ENCODE measurements around the gene PALMD.

The PALMD gene

GRCh38 chr1:99657213-99658030, 11.5 kb downstream of the PALMD start:
- no peak overlapping the region for H3K4me3 ChIP-seq (ENCODE audit: insufficient read depth, low read depth, low read length, poor library complexity, severe bottlenecking)
- no peaks in the 10 kb centered on the region for H3K9me3 ChIP-seq (ENCODE audit: control insufficient read depth, low read length)
- DNase-seq = no peak
- peaks cover 3% of the 10 kb centered on the region for H3K27me3 ChIP-seq (replicated peaks; ENCODE audit: control insufficient read depth, insufficient read depth, low read length, poor library complexity, severe bottlenecking)
- no peak overlapping the region for H3K27ac ChIP-seq (ENCODE audit: insufficient read depth, low read length, poor library complexity, severe bottlenecking)
- no peaks in the 10 kb centered on the region for H3K4me1 ChIP-seq (ENCODE audit: control insufficient read depth, insufficient read depth, low read length, poor library complexity, severe bottlenecking)
- H3K36me3 ChIP-seq (ENCODE audit: control insufficient read depth, insufficient read depth, low read length) = no peaks in the 10 kb centered on the region

GRCh38 chr1:99658031-99658290, 12.0 kb downstream of the PALMD start:
- Histone ChIP-seq H3K27me3 (replicated peaks; ENCODE audit: control insufficient read depth, insufficient read depth, low read length, poor library complexity, severe bottlenecking) (peaks cover 3% of the 10 kb centered on the region), H3K27ac (ENCODE audit: insufficient read depth, low read length, poor library complexity, severe bottlenecking) (no peak overlapping the region)

GRCh38 chr1:99659755-99660210, 13.9 kb downstream of the PALMD start:
- Histone ChIP-seq H3K9me3 (ENCODE audit: control insufficient read depth, low read length) (no peaks in the 10 kb centered on the region), H3K36me3 (ENCODE audit: control insufficient read depth, insufficient read depth, low read length) (no peaks in the 10 kb centered on the region), H3K4me3 (ENCODE audit: insufficient read depth, low read depth, low read length, poor library complexity, severe bottlenecking) (no peak overlapping the region), H3K27ac (ENCODE audit: insufficient read depth, low read length, poor library complexity, severe bottlenecking) (no peak overlapping the region), H3K27me3 (replicated peaks; ENCODE audit: control insufficient read depth, insufficient read depth, low read length, poor library complexity, severe bottlenecking) (peaks cover 3% of the 10 kb centered on the region), H3K4me1 (ENCODE audit: control insufficient read depth, insufficient read depth, low read length, poor library complexity, severe bottlenecking) (no peaks in the 10 kb centered on the region)
- no peak for DNase-seq

More at GRCh38 chr1:99658031-99658290, 12.0 kb downstream of the PALMD start:
- DNase-seq = no peak
- Histone ChIP-seq H3K9me3 (ENCODE audit: control insufficient read depth, low read length) (no peaks in the 10 kb centered on the region), H3K4me1 (ENCODE audit: control insufficient read depth, insufficient read depth, low read length, poor library complexity, severe bottlenecking) (no peaks in the 10 kb centered on the region), H3K4me3 (ENCODE audit: insufficient read depth, low read depth, low read length, poor library complexity, severe bottlenecking) (no peak overlapping the region), H3K36me3 (ENCODE audit: control insufficient read depth, insufficient read depth, low read length) (no peaks in the 10 kb centered on the region)

GRCh38 chr1:99660496-99660895, 14.6 kb downstream of the PALMD start:
- H3K27ac ChIP-seq (ENCODE audit: insufficient read depth, low read length, poor library complexity, severe bottlenecking) = no peak overlapping the region
- H3K27me3 ChIP-seq (replicated peaks; ENCODE audit: control insufficient read depth, insufficient read depth, low read length, poor library complexity, severe bottlenecking) = peaks cover 3% of the 10 kb centered on the region
- H3K9me3 ChIP-seq (ENCODE audit: control insufficient read depth, low read length) = no peaks in the 10 kb centered on the region
- H3K4me1 ChIP-seq (ENCODE audit: control insufficient read depth, insufficient read depth, low read length, poor library complexity, severe bottlenecking) = no peaks in the 10 kb centered on the region
- H3K36me3 ChIP-seq (ENCODE audit: control insufficient read depth, insufficient read depth, low read length) = no peaks in the 10 kb centered on the region
- no peak overlapping the region for H3K4me3 ChIP-seq (ENCODE audit: insufficient read depth, low read depth, low read length, poor library complexity, severe bottlenecking)
- DNase-seq = no peak

GRCh38 chr1:99661780-99662179, 15.9 kb downstream of the PALMD start:
- Histone ChIP-seq H3K9me3 (ENCODE audit: control insufficient read depth, low read length) (no peaks in the 10 kb centered on the region), H3K4me3 (ENCODE audit: insufficient read depth, low read depth, low read length, poor library complexity, severe bottlenecking) (no peak overlapping the region), H3K4me1 (ENCODE audit: control insufficient read depth, insufficient read depth, low read length, poor library complexity, severe bottlenecking) (no peaks in the 10 kb centered on the region), H3K36me3 (ENCODE audit: control insufficient read depth, insufficient read depth, low read length) (no peaks in the 10 kb centered on the region), H3K27me3 (replicated peaks; ENCODE audit: control insufficient read depth, insufficient read depth, low read length, poor library complexity, severe bottlenecking) (peaks cover 3% of the 10 kb centered on the region), H3K27ac (ENCODE audit: insufficient read depth, low read length, poor library complexity, severe bottlenecking) (no peak overlapping the region)
- DNase-seq = no peak

- H3K4me3 ChIP-seq (ENCODE audit: insufficient read depth, low read depth, low read length, poor library complexity, severe bottlenecking) = no peak overlapping the region
- no peaks in the 10 kb centered on the region for H3K9me3 ChIP-seq (ENCODE audit: control insufficient read depth, low read length)
- no peaks in the 10 kb centered on the region for H3K27me3 ChIP-seq (replicated peaks; ENCODE audit: control insufficient read depth, insufficient read depth, low read length, poor library complexity, severe bottlenecking)
- H3K27ac ChIP-seq (ENCODE audit: insufficient read depth, low read length, poor library complexity, severe bottlenecking) = no peak overlapping the region
- H3K4me1 ChIP-seq (ENCODE audit: control insufficient read depth, insufficient read depth, low read length, poor library complexity, severe bottlenecking) = no peaks in the 10 kb centered on the region
- no peak for DNase-seq
- H3K36me3 ChIP-seq (ENCODE audit: control insufficient read depth, insufficient read depth, low read length) = no peaks in the 10 kb centered on the region
Observed at GRCh38 chr1:99662539-99663080, 16.7 kb downstream of the PALMD start.

- no peak overlapping the region for H3K27ac ChIP-seq (ENCODE audit: insufficient read depth, low read length, poor library complexity, severe bottlenecking)
- H3K27me3 ChIP-seq (replicated peaks; ENCODE audit: control insufficient read depth, insufficient read depth, low read length, poor library complexity, severe bottlenecking) = no peaks in the 10 kb centered on the region
- DNase-seq = no peak
- H3K9me3 ChIP-seq (ENCODE audit: control insufficient read depth, low read length) = no peaks in the 10 kb centered on the region
- no peaks in the 10 kb centered on the region for H3K4me1 ChIP-seq (ENCODE audit: control insufficient read depth, insufficient read depth, low read length, poor library complexity, severe bottlenecking)
- H3K36me3 ChIP-seq (ENCODE audit: control insufficient read depth, insufficient read depth, low read length) = no peaks in the 10 kb centered on the region
- H3K4me3 ChIP-seq (ENCODE audit: insufficient read depth, low read depth, low read length, poor library complexity, severe bottlenecking) = no peak overlapping the region
Observed at GRCh38 chr1:99663501-99663900, 17.6 kb downstream of the PALMD start.

- DNase-seq = no peak
- no peaks in the 10 kb centered on the region for H3K4me1 ChIP-seq (ENCODE audit: control insufficient read depth, insufficient read depth, low read length, poor library complexity, severe bottlenecking)
- H3K27me3 ChIP-seq (replicated peaks; ENCODE audit: control insufficient read depth, insufficient read depth, low read length, poor library complexity, severe bottlenecking) = no peaks in the 10 kb centered on the region
- no peak overlapping the region for H3K4me3 ChIP-seq (ENCODE audit: insufficient read depth, low read depth, low read length, poor library complexity, severe bottlenecking)
- no peaks in the 10 kb centered on the region for H3K36me3 ChIP-seq (ENCODE audit: control insufficient read depth, insufficient read depth, low read length)
- no peak overlapping the region for H3K27ac ChIP-seq (ENCODE audit: insufficient read depth, low read length, poor library complexity, severe bottlenecking)
- no peaks in the 10 kb centered on the region for H3K9me3 ChIP-seq (ENCODE audit: control insufficient read depth, low read length)
Observed at GRCh38 chr1:99665212-99665611, 19.3 kb downstream of the PALMD start.

GRCh38 chr1:99669376-99669775, 23.5 kb downstream of the PALMD start:
- no peaks in the 10 kb centered on the region for H3K9me3 ChIP-seq (ENCODE audit: control insufficient read depth, low read length)
- no peak for DNase-seq
- H3K4me1 ChIP-seq (ENCODE audit: control insufficient read depth, insufficient read depth, low read length, poor library complexity, severe bottlenecking) = no peaks in the 10 kb centered on the region
- no peak overlapping the region for H3K27ac ChIP-seq (ENCODE audit: insufficient read depth, low read length, poor library complexity, severe bottlenecking)
- no peak overlapping the region for H3K4me3 ChIP-seq (ENCODE audit: insufficient read depth, low read depth, low read length, poor library complexity, severe bottlenecking)
- H3K36me3 ChIP-seq (ENCODE audit: control insufficient read depth, insufficient read depth, low read length) = no peaks in the 10 kb centered on the region
- no peaks in the 10 kb centered on the region for H3K27me3 ChIP-seq (replicated peaks; ENCODE audit: control insufficient read depth, insufficient read depth, low read length, poor library complexity, severe bottlenecking)

- Histone ChIP-seq H3K4me1 (ENCODE audit: control insufficient read depth, insufficient read depth, low read length, poor library complexity, severe bottlenecking) (no peaks in the 10 kb centered on the region), H3K27ac (ENCODE audit: insufficient read depth, low read length, poor library complexity, severe bottlenecking) (no peak overlapping the region), H3K27me3 (replicated peaks; ENCODE audit: control insufficient read depth, insufficient read depth, low read length, poor library complexity, severe bottlenecking) (no peaks in the 10 kb centered on the region), H3K36me3 (ENCODE audit: control insufficient read depth, insufficient read depth, low read length) (no peaks in the 10 kb centered on the region), H3K9me3 (ENCODE audit: control insufficient read depth, low read length) (no peaks in the 10 kb centered on the region), H3K4me3 (ENCODE audit: insufficient read depth, low read depth, low read length, poor library complexity, severe bottlenecking) (no peak overlapping the region)
- DNase-seq = no peak
Observed at GRCh38 chr1:99669821-99670220, 23.9 kb downstream of the PALMD start.

Measured in effector memory CD4-positive, alpha-beta T cell (primary cell).